ENCODE results near the gene TMEM120B. TPM values are rescaled to one million over a fixed set of nuclear protein-coding genes. Genes with fewer than 3 reads are reported as not detected.
A peak's percentile ranks its signal among the peaks of the same experiment; 100 is the strongest.

Gene TMEM120B
- total and polyA plus RNA-seq, 2 of the 13 experiments (the other 11 are each of a cell fraction or from before 2014, with no cell fraction given): 7.1 to 12.9 TPM

DNA sequence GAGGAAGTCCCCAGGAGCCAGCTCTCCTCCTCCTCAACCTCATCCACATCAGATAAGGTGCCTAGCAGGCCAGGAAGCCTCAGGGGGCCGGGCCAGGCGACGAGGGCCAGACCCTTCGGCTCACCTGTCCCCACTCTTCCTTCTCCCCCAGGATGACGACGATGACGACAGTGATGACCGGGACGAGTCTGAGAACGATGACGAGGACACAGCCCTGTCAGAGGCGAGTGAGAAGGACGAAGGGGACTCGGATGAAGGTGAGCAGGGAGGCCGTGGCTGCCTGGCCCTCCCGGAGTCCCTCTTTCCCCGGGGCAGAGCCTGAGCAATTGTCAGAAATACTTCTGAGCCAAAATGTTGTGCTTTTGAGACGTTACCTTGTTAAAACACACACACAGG, 105.1 kb downstream of the TMEM120B start:
- Histone ChIP-seq H3K4me1 (ENCODE audit: insufficient read depth, low read length) (peaks cover 12% of the 10 kb centered on the region), H3K27ac (ENCODE audit: extremely low read length, insufficient read depth, low read length) (no peak overlapping the region), H3K4me3 (replicated peaks in 1 of 3; ENCODE audit: insufficient read depth in 1 of 3, low read depth in 2 of 3, low read length in 3 of 3) (no peak overlapping the region), H3K79me2 (ENCODE audit: insufficient read depth, low read length) (peaks cover 13% of the 10 kb centered on the region), H4K20me1 (ENCODE audit: insufficient read depth, low read length) (no peaks in the 10 kb centered on the region), H3K27me3 (ENCODE audit: control insufficient read depth in 1 of 2, insufficient read depth in 2 of 2, low read length in 2 of 2) (no peaks in the 10 kb centered on the region), H3K36me3 (replicated peaks in 1 of 2; ENCODE audit: control insufficient read depth in 1 of 2, insufficient read depth in 2 of 2, low read length in 2 of 2) (peaks cover 23 to 63% of the 10 kb centered on the region in 2 experiments; a peak in 4 of 5 replicates), H3K9me3 (ENCODE audit: low read length) (no peaks in the 10 kb centered on the region), H3K4me2 (ENCODE audit: low read depth, low read length) (no peak overlapping the region), H3K9ac (ENCODE audit: insufficient read depth, low read depth, low read length) (no peak overlapping the region), H2AFZ (ENCODE audit: low read length) (no peak overlapping the region)
- ChIA-PET POLR2A (no interaction called here), CTCF (ENCODE audit: low intra/inter-chr PET ratio, low total read pairs) (no interaction called here)
- ATAC-seq (no peak), FAIRE-seq (no peak), DNase-seq (ENCODE audit: low spot score) (no peak)
- WGBS (ENCODE audit: low lambda C conversion rate): 98% methylated on average over 18 of the region's 18 CpGs
- TF ChIP-seq ZSCAN29 (CRISPR knock-in tag; conservative IDR thresholded peaks at IDR 0.05) (no peak), ZNF800 (CRISPR knock-in tag; IDR thresholded peaks at IDR 0.05) (no peak), AGO2 (optimal IDR thresholded peaks at IDR 0.05; ENCODE audit: low read depth, low read length) (peak; percentile 12), FOXM1 (CRISPR knock-in tag; IDR thresholded peaks at IDR 0.05) (no peak)
- intact Hi-C loops (cut with micrococcal nuclease; ENCODE audit: unreplicated experiment): no loop called here
- in situ Hi-C loops (cut with HindIII; ENCODE audit: extremely low pct_ligation_motif_present, low pct_unique_long_range_greater_than_20kb): no loop called here
- no TSS peak for BruUV-seq (replicated peaks)

DNA sequence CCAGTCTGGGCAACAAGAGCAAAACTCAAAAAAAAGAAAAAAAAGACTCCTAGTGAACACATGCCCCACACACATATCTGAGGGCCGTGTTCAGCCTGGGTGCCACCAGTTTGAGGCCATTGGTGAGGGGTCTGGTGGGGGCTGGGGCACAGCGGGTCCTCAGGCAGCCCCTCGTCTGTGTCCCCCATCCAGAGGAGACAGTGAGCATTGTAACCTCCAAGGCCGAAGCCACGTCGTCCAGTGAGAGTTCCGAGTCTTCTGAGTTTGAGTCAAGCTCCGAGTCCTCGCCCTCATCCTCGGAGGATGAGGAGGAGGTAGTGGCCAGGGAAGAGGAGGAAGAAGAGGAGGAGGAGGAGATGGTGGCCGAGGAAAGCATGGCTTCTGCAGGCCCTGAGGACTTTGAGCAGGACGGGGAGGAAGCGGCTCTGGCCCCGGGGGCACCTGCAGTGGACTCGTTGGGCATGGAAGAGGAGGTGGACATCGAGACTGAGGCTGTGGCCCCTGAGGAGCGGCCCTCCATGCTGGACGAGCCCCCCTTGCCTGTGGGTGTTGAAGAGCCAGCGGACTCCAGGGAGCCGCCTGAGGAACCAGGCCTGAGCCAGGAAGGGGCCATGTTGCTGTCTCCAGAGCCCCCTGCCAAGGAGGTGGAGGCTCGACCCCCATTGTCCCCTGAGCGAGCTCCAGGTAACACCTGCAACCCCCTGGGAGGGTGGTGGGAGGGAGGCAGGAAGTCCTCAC, 106.8 kb downstream of the TMEM120B start:
- no peak for FAIRE-seq
- TF ChIP-seq TFE3 (CRISPR knock-in tag; IDR thresholded peaks at IDR 0.05) (no peak), AHR (CRISPR knock-in tag; IDR thresholded peaks at IDR 0.05) (no peak), AGO2 (optimal IDR thresholded peaks at IDR 0.05; ENCODE audit: low read depth, low read length) (peak; percentile 57), CENPT (CRISPR knock-in tag; IDR thresholded peaks at IDR 0.05; ENCODE audit: low read depth) (no peak), RBFOX2 (IDR thresholded peaks at IDR 0.05; ENCODE audit: low read depth, low read length) (0 out of 2 replicates have a peak, but pooled peaks have one; percentile 18), ZNF12 (CRISPR knock-in tag; IDR thresholded peaks at IDR 0.05) (no peak)
- TF ChIP-seq, protein P1, sequence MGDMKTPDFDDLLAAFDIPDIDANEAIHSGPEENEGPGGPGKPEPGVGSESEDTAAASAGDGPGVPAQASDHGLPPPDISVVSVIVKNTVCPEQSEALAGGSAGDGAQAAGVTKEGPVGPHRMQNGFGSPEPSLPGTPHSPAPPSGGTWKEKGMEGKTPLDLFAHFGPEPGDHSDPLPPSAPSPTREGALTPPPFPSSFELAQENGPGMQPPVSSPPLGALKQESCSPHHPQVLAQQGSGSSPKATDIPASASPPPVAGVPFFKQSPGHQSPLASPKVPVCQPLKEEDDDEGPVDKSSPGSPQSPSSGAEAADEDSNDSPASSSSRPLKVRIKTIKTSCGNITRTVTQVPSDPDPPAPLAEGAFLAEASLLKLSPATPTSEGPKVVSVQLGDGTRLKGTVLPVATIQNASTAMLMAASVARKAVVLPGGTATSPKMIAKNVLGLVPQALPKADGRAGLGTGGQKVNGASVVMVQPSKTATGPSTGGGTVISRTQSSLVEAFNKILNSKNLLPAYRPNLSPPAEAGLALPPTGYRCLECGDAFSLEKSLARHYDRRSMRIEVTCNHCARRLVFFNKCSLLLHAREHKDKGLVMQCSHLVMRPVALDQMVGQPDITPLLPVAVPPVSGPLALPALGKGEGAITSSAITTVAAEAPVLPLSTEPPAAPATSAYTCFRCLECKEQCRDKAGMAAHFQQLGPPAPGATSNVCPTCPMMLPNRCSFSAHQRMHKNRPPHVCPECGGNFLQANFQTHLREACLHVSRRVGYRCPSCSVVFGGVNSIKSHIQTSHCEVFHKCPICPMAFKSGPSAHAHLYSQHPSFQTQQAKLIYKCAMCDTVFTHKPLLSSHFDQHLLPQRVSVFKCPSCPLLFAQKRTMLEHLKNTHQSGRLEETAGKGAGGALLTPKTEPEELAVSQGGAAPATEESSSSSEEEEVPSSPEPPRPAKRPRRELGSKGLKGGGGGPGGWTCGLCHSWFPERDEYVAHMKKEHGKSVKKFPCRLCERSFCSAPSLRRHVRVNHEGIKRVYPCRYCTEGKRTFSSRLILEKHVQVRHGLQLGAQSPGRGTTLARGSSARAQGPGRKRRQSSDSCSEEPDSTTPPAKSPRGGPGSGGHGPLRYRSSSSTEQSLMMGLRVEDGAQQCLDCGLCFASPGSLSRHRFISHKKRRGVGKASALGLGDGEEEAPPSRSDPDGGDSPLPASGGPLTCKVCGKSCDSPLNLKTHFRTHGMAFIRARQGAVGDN (CRISPR knock-in tag; IDR thresholded peaks at IDR 0.05): no peak

More for the DNA sequence above, 106.8 kb downstream of the TMEM120B start:
- no peak overlapping the region for H3K27ac ChIP-seq (ENCODE audit: extremely low read length, insufficient read depth, low read length)
- DNase-seq (ENCODE audit: low spot score) (no peak), ATAC-seq (no peak)
- H3K36me3 ChIP-seq (replicated peaks in 1 of 2; ENCODE audit: control insufficient read depth in 1 of 2, insufficient read depth in 2 of 2, low read length in 2 of 2): peaks cover 29 to 64% of the 10 kb centered on the region in 2 experiments
- CTCF ChIA-PET (ENCODE audit: low intra/inter-chr PET ratio, low total read pairs): no interaction called here
- no peak overlapping the region for H3K4me2 ChIP-seq (ENCODE audit: low read depth, low read length)
- no peaks in the 10 kb centered on the region for H3K79me2 ChIP-seq (ENCODE audit: insufficient read depth, low read length)
- POLR2A ChIA-PET: no interaction called here
- intact Hi-C loops (cut with micrococcal nuclease; ENCODE audit: unreplicated experiment) (no loop called here), in situ Hi-C loops (cut with HindIII; ENCODE audit: extremely low pct_ligation_motif_present, low pct_unique_long_range_greater_than_20kb) (no loop called here)
- 93% methylated on average over 20 of the region's 22 CpGs for WGBS (ENCODE audit: low lambda C conversion rate)
- no peaks in the 10 kb centered on the region for H3K27me3 ChIP-seq (ENCODE audit: control insufficient read depth in 1 of 2, insufficient read depth in 2 of 2, low read length in 2 of 2)
- H2AFZ ChIP-seq (ENCODE audit: low read length): no peak overlapping the region
- H3K9me3 ChIP-seq (ENCODE audit: low read length): no peaks in the 10 kb centered on the region
- BruUV-seq (replicated peaks): no TSS peak
- H3K4me3 ChIP-seq (replicated peaks in 1 of 3; ENCODE audit: insufficient read depth in 1 of 3, low read depth in 2 of 3, low read length in 3 of 3): no peak overlapping the region
- H3K9ac ChIP-seq (ENCODE audit: insufficient read depth, low read depth, low read length): no peak overlapping the region
- no peaks in the 10 kb centered on the region for H4K20me1 ChIP-seq (ENCODE audit: insufficient read depth, low read length)
- H3K4me1 ChIP-seq (ENCODE audit: insufficient read depth, low read length): no peaks in the 10 kb centered on the region
